GM18520 (cell line): ENCODE results near the gene CHDH.

Experiments
- ATAC-seq: cut with Tn5 transposase; IDR thresholded peaks from one replicate; pipeline ENCODE4 v1.9.1; 2021; ENCODE audit not compliant: unreplicated experiment

The CHDH gene

GRCh38 chr3:53856964-53857363 lies 10.7 kb upstream of the CHDH start:
- no peak for ATAC-seq

- ATAC-seq: no peak
Observed at GRCh38 chr3:53850895-53851294, 4.7 kb upstream of the CHDH start.

- ATAC-seq: no peak
Observed at GRCh38 chr3:53849916-53850315, 3.7 kb upstream of the CHDH start.

- ATAC-seq: no peak
Observed at GRCh38 chr3:53846851-53847155, 584 bp upstream of the CHDH start.

GRCh38 chr3:53845881-53846133 lies 412 bp downstream of the CHDH start:
- ATAC-seq: no peak

GRCh38 chr3:53845103-53845880 lies 927 bp downstream of the CHDH start:
- no peak for ATAC-seq

- ATAC-seq: no peak
Observed at GRCh38 chr3:53844262-53845102, 1.7 kb downstream of the CHDH start.

- no peak for ATAC-seq
Observed at GRCh38 chr3:53843195-53844177, 2.7 kb downstream of the CHDH start.

GRCh38 chr3:53842436-53843194 lies 3.6 kb downstream of the CHDH start:
- no peak for ATAC-seq

GRCh38 chr3:53841296-53841695 lies 4.9 kb downstream of the CHDH start:
- no peak for ATAC-seq

GRCh38 chr3:53837331-53837730 lies 8.9 kb downstream of the CHDH start:
- ATAC-seq: no peak

- no peak for ATAC-seq
Observed at GRCh38 chr3:53836084-53836872, 9.9 kb downstream of the CHDH start.

GRCh38 chr3:53835257-53835656 lies 11.0 kb downstream of the CHDH start:
- no peak for ATAC-seq

- ATAC-seq: no peak
Observed at GRCh38 chr3:53834429-53835095, 11.7 kb downstream of the CHDH start.

- no peak for ATAC-seq
Observed at GRCh38 chr3:53833700-53834099, 12.5 kb downstream of the CHDH start.

- no peak for ATAC-seq
Observed at GRCh38 chr3:53833053-53833645, 13.1 kb downstream of the CHDH start.

GRCh38 chr3:53830944-53831343 lies 15.3 kb downstream of the CHDH start:
- no peak for ATAC-seq

GRCh38 chr3:53829605-53830004 lies 16.6 kb downstream of the CHDH start:
- no peak for ATAC-seq

GRCh38 chr3:53828581-53828980 lies 17.6 kb downstream of the CHDH start:
- no peak for ATAC-seq
